SH-SY5Y (cell line): ENCODE measurements around the gene STYX.

Experiments
- GATA2 ChIP-seq: IDR thresholded peaks from 2 replicates; pipeline ENCODE4 v1.6.1; 2011; ENCODE audit warnings: mild to moderate bottlenecking, low read depth, low read length
- GATA3 ChIP-seq: IDR thresholded peaks from 2 replicates; pipeline ENCODE4 v1.6.1; 2011; ENCODE audit warnings: low read depth, mild to moderate bottlenecking, low read length, moderate library complexity

GRCh38 chr14:52741865-52742264 lies 11.9 kb downstream of the STYX start:
- TF ChIP-seq GATA2: no peak
- no peak for TF ChIP-seq GATA3
